Tibial artery (tissue), 4 donors: ENCODE data around the gene WNT2.

Experiments
- DNase-seq, 2 donors: peaks; one replicate each; pipeline ENCODE4 v3.0.0-alpha.2; 2019
- H3K27ac ChIP-seq, 2 donors: fragments of 200-600 bp; sonication (generic) in 1 of 2; 1 replicate in 1 of 2; 2 replicates in 1 of 2; pipeline ENCODE4 v1.5.1; 2018 to 2019; ENCODE audit warnings: mild to moderate bottlenecking in 1 of 2
- H3K27me3 ChIP-seq, 2 donors: fragments of 200-600 bp; sonication (generic) in 1 of 2; one replicate each; pipeline versions ENCODE4 v1.5.1 to v1.6.0; 2016 to 2019
- H3K36me3 ChIP-seq, 3 donors: fragments of 200-600 bp; sonication (generic) in 2 of 3; one replicate each; pipeline ENCODE4 v1.5.1; 2016 to 2019; ENCODE audit warnings: mild to moderate bottlenecking in 2 of 3
- H3K4me1 ChIP-seq, 4 donors: fragments of 200-600 bp; sonication (generic) in 2 of 4; 1 replicate in 3 of 4; 2 replicates in 1 of 4; pipeline ENCODE4 v1.5.1; 2016 to 2019
- H3K4me3 ChIP-seq, 2 donors: fragments of 200-600 bp; sonication (generic) in 1 of 2; 1 replicate in 1 of 2; 2 replicates in 1 of 2; pipeline ENCODE4 v1.5.1; 2018 to 2019; ENCODE audit warnings: mild to moderate bottlenecking in 2 of 2
- H3K9me3 ChIP-seq, 3 donors: fragments of 200-600 bp; sonication (generic) in 1 of 3; one replicate each; pipeline ENCODE4 v1.5.1; 2016 to 2019
- intact Hi-C: fragments of 100-400 bp; cut with DNase I; formaldehyde crosslinking; loops from one replicate; pipeline ENCODE4 v1.15.0; 2023; ENCODE audit warnings: low total_unique reads
- TF ChIP-seq, protein P1 (sequence below), 2 experiments: fragments of 200-600 bp in 1 of 2; fragments of 450-650 bp in 1 of 2; IDR thresholded peaks; one replicate each; pipeline ENCODE4 v1.5.1; 2017 to 2019; ENCODE audit warnings: antibody characterized with exemption in 2 of 2, mild to moderate bottlenecking in 1 of 2, moderate library complexity in 1 of 2

The WNT2 gene

DNA sequence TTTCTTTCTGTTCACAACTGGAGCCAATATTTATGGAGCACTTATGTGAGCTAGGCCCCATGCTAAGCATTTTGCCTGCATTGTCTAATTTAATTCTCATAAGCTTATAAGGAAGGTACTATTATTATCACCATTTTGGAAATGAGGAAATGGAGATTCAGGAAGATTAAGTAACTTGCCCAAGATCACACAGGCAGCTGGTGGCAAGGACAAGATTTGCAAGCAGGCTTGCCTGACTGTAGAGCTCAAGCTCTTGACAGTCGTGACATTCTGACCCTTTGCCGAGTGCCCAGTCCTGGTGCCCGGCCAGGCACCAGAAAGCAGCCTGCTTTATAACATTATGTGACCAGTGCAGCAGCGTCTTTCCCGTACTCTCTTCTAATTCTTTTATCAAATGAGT is 38.2 kb downstream of the WNT2 start:
- no peaks in the 10 kb centered on the region for H3K4me1 ChIP-seq
- no peak overlapping the region for H3K27ac ChIP-seq
- H3K9me3 ChIP-seq: no peaks in the 10 kb centered on the region
- intact Hi-C loops: no loop called here
- no peak overlapping the region for H3K4me3 ChIP-seq
- no peak for DNase-seq
- no peaks in the 10 kb centered on the region for H3K36me3 ChIP-seq
- H3K27me3 ChIP-seq: no peaks in the 10 kb centered on the region
- TF ChIP-seq, protein P1, sequence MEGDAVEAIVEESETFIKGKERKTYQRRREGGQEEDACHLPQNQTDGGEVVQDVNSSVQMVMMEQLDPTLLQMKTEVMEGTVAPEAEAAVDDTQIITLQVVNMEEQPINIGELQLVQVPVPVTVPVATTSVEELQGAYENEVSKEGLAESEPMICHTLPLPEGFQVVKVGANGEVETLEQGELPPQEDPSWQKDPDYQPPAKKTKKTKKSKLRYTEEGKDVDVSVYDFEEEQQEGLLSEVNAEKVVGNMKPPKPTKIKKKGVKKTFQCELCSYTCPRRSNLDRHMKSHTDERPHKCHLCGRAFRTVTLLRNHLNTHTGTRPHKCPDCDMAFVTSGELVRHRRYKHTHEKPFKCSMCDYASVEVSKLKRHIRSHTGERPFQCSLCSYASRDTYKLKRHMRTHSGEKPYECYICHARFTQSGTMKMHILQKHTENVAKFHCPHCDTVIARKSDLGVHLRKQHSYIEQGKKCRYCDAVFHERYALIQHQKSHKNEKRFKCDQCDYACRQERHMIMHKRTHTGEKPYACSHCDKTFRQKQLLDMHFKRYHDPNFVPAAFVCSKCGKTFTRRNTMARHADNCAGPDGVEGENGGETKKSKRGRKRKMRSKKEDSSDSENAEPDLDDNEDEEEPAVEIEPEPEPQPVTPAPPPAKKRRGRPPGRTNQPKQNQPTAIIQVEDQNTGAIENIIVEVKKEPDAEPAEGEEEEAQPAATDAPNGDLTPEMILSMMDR (IDR thresholded peaks at IDR 0.05): no peak

DNA sequence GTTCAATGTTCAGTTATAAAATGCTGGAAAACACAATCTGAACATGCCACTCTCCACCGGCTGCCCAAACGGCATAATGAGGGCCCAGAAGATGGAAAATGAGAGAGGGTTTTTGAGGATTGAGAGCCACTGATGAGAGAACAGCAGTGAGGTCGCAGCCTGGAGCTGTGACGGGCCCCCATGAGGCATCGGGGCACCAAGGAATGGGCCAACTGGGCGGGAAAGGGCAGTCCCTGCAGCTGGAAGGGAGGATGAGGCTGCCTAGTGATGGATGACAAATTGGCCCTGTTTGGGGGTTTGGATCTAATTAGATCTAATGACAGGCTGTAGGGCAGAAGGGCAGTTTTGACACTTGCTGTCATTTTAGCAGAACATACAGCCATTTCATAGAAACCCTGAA is 39.1 kb downstream of the WNT2 start:
- Histone ChIP-seq H3K4me1 (no peaks in the 10 kb centered on the region), H3K36me3 (no peaks in the 10 kb centered on the region), H3K9me3 (no peaks in the 10 kb centered on the region), H3K4me3 (no peak overlapping the region), H3K27ac (no peak overlapping the region), H3K27me3 (no peaks in the 10 kb centered on the region)
- DNase-seq: no peak
- intact Hi-C loops: no loop called here
- TF ChIP-seq, protein P1 (IDR thresholded peaks at IDR 0.05): no peak

DNA sequence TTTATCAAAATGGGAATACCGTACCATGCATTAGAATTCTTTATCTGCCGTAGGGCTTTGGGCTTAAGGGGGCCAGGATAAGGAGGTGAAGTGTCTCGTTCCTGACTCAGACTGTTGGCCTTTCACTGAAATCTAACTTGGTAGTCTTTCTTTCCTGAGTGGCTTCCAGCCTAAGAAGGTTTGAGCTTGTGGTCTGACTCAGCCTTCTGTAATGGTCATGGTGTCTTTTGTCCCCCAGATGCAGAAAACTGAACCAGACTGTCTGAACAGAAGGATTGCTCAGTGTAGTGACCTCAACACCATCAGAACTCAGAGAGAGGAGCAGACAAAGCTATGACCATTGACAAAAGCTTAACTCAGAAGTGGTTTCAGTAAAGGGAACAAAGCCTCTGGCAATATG is 39.5 kb downstream of the WNT2 start:
- TF ChIP-seq, protein P1 (IDR thresholded peaks at IDR 0.05): no peak
- H3K27ac ChIP-seq: no peak overlapping the region
- no peaks in the 10 kb centered on the region for H3K9me3 ChIP-seq
- H3K27me3 ChIP-seq: no peaks in the 10 kb centered on the region
- DNase-seq: no peak
- no peaks in the 10 kb centered on the region for H3K36me3 ChIP-seq
- H3K4me3 ChIP-seq: no peak overlapping the region
- no peaks in the 10 kb centered on the region for H3K4me1 ChIP-seq
- intact Hi-C loops: no loop called here

DNA sequence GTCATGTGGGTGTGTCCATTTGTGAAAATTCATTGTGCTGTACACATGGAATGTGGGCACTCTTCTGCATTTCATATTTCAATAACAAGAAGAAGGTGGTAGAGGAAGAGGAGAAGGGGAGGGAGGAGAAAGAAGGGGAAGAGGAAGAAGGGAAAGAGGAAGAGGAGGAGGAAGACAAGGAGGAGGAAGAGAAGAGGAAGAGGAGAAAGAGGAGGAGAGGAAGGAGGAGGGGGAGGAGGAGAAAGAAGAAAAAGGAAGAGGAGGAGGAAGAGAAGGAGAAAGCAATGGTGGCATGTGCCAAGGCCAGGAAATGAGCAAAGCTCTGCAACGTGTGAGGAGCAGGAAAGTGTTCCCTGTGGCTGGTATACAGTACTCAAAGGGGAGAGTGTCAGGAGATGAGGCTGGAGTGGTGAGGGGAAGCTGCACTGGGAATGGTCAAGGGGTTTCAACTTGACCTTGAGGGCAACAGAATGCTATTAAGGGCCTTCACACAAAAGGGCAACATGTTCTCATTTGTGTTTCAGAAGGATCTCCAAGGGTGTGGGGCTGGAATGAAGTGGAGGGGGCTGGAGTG is 40.5 kb downstream of the WNT2 start:
- Histone ChIP-seq H3K4me1 (no peaks in the 10 kb centered on the region), H3K36me3 (no peaks in the 10 kb centered on the region), H3K27ac (no peak overlapping the region), H3K27me3 (no peaks in the 10 kb centered on the region), H3K4me3 (no peak overlapping the region), H3K9me3 (no peaks in the 10 kb centered on the region)
- TF ChIP-seq, protein P1 (IDR thresholded peaks at IDR 0.05): no peak
- DNase-seq: no peak
- intact Hi-C loops: no loop called here

DNA sequence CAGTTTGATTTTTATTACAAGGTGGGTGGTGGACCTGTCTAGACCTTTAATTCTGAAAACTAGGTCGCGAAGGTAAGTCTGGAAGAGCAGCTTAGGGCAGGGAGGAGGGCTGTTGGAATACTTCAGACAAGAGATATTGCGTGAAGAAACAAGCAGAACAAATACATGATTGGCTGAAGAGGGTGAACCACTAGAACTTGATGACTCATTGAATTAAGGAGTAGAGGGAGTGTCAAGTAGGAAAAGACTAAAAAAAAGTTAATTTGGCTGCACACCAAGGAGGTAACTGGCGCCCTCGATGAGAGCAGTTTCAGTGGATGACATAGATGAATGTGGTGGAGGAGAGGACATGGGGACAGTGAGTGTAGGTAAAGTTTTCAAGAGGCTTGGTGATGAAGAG is 41.3 kb downstream of the WNT2 start:
- intact Hi-C loops: no loop called here
- H3K9me3 ChIP-seq: no peaks in the 10 kb centered on the region
- H3K4me1 ChIP-seq: no peaks in the 10 kb centered on the region
- H3K27ac ChIP-seq: no peak overlapping the region
- H3K36me3 ChIP-seq: no peaks in the 10 kb centered on the region
- TF ChIP-seq, protein P1 (IDR thresholded peaks at IDR 0.05): no peak
- DNase-seq: no peak
- H3K27me3 ChIP-seq: no peaks in the 10 kb centered on the region
- no peak overlapping the region for H3K4me3 ChIP-seq
